Measurements from ENCODE around the gene BAD. TPM values are rescaled to one million over a fixed set of nuclear protein-coding genes. Genes with fewer than 3 reads are reported as not detected.
A peak's percentile ranks its signal among the peaks of the same experiment; 100 is the strongest.

BAD gene
- total and polyA plus RNA-seq, 8 donors, result 45.0 to 71.4 (median 55.1) TPM

DNA sequence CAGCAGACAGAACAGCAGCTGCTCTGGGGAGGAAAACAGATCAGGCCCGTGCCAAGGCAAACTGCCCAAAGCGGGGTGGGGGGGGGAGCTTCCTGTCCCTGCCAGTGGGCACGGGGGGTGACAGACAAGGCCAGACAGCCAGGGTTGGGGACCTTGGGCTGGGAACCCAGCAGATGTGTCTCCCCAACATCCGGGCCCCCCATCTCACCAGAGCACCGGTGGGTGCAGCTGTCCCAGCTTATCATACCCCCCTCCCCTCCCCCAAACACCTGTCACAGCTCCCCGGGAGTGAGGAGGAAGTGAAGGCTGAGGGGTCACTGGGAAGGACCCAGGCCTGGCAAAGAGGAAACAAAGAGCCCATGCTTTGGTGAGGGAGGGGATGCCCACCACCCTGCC is 39.1 kb downstream of the BAD start:
- H3K27ac ChIP-seq, result peak overlapping the region; percentile 68 to 71
- H3K9me3 ChIP-seq, result no peaks in the 10 kb centered on the region
- peak overlapping the region; percentile 72 to 77 for H3K4me3 ChIP-seq
- TF ChIP-seq, protein P1, sequence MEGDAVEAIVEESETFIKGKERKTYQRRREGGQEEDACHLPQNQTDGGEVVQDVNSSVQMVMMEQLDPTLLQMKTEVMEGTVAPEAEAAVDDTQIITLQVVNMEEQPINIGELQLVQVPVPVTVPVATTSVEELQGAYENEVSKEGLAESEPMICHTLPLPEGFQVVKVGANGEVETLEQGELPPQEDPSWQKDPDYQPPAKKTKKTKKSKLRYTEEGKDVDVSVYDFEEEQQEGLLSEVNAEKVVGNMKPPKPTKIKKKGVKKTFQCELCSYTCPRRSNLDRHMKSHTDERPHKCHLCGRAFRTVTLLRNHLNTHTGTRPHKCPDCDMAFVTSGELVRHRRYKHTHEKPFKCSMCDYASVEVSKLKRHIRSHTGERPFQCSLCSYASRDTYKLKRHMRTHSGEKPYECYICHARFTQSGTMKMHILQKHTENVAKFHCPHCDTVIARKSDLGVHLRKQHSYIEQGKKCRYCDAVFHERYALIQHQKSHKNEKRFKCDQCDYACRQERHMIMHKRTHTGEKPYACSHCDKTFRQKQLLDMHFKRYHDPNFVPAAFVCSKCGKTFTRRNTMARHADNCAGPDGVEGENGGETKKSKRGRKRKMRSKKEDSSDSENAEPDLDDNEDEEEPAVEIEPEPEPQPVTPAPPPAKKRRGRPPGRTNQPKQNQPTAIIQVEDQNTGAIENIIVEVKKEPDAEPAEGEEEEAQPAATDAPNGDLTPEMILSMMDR (IDR thresholded peaks at IDR 0.05), result no peak
- intact Hi-C loops (cut with DNase I), result no loop called here
- H3K4me1 ChIP-seq, result peaks cover 14 to 58% of the 10 kb centered on the region in 2 donors
- DNase-seq (peak in 1 of 4 donors; percentile 80), ATAC-seq (no peak)
- H3K27me3 ChIP-seq, result no peaks in the 10 kb centered on the region
- H3K36me3 ChIP-seq, result peaks cover 0 to 20% of the 10 kb centered on the region in 2 donors

DNA sequence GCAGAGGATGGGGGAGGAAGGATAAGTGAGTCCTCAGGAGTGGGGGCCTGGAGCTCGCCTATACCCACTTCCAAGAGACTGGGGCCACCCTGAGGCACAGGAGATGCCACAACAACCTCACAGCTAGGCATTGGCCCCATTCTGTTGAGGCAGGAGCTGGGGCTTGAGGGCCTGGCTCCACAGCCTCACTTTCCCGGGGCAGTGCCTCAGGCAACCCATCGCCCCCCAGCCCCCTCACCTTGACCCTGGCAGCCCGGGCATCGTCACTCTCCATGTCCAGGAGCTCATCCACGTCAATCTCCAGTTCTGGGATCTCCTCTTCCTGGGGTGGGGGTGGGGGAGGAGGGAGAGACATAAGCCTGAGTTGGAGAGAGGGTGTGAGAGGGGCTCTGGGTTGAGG is 39.5 kb downstream of the BAD start:
- intact Hi-C loops (cut with DNase I), result no loop called here
- TF ChIP-seq, protein P1 (IDR thresholded peaks at IDR 0.05), result no peak
- H3K27me3 ChIP-seq, result no peaks in the 10 kb centered on the region
- H3K27ac ChIP-seq, result peak overlapping the region; percentile 68 to 71
- DNase-seq (peak in 1 of 4 donors; percentile 57), ATAC-seq (no peak)
- peaks cover 14 to 62% of the 10 kb centered on the region in 2 donors for H3K4me1 ChIP-seq
- H3K9me3 ChIP-seq, result no peaks in the 10 kb centered on the region
- peaks cover 0 to 20% of the 10 kb centered on the region in 2 donors for H3K36me3 ChIP-seq
- H3K4me3 ChIP-seq, result peak overlapping the region in 1 of 2 donors; percentile 77

DNA sequence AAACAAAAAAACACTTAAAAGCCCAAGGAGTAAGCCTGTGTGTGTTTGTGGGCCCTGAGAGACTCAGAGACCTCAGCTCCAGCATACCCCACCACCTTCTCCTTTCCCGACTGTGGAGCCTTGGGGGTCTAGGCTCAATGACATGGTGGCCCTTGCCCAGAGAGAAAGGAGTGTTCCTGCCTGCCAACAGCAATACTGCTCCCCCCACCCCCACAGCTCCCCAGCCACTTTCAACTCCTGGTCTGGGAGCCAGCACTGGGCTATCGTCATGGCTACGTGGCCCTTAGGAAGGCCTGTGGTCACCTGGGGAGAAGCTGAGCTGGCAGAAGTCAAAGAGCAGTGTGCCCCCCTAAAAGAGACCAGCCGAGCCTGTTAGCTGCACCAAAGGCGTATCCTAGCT is 40.4 kb downstream of the BAD start:
- DNase-seq (no peak), ATAC-seq (no peak)
- no peaks in the 10 kb centered on the region for H3K27me3 ChIP-seq
- H3K4me3 ChIP-seq, result no peak overlapping the region
- peaks cover 0 to 20% of the 10 kb centered on the region in 2 donors for H3K36me3 ChIP-seq
- H3K27ac ChIP-seq, result no peak overlapping the region
- intact Hi-C loops (cut with DNase I), result no loop called here
- TF ChIP-seq, protein P1 (IDR thresholded peaks at IDR 0.05), result no peak
- H3K9me3 ChIP-seq, result no peaks in the 10 kb centered on the region
- H3K4me1 ChIP-seq, result peaks cover 14 to 71% of the 10 kb centered on the region in 2 donors

DNA sequence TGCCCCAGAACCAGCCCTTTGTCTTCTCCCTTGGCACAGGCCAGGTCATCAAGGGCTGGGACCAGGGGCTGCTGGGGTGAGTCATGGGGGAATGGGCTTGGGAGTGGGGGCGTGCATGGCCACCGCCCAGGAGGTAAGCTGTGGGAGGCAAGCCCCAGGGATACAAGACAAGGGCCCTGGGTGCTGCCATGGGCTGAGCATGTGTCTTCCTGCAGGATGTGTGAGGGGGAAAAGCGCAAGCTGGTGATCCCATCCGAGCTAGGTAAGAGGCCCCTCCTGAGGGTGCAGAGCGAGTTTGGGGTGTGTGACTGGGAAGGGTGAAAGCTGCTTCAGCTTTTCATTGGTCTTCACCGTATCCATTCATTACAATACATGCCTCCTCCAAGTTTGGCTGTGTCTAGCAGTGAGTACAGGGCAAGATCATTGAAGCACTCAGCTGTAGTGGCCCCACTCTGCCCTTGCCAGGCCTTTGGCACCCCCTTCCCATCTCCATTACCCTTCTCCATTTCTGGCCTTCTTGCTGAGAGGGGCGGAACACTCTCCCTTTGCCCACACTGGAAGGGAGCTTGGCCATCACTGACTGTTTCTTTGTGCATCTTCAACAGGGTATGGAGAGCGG is 41.1 kb downstream of the BAD start:
- Histone ChIP-seq H3K27ac (no peak overlapping the region), H3K9me3 (no peaks in the 10 kb centered on the region), H3K27me3 (no peaks in the 10 kb centered on the region), H3K4me3 (peak overlapping the region in 1 of 2 donors; percentile 82), H3K36me3 (peaks cover 0 to 27% of the 10 kb centered on the region in 2 donors), H3K4me1 (peaks cover 14 to 78% of the 10 kb centered on the region in 2 donors)
- intact Hi-C loops (cut with DNase I), result no loop called here
- ATAC-seq, result no peak
- DNase-seq, result peak in 1 of 4 donors; percentile 49
- TF ChIP-seq, protein P1 (IDR thresholded peaks at IDR 0.05), result no peak

- Histone ChIP-seq H3K4me1 (peaks cover 20 to 82% of the 10 kb centered on the region in 2 donors), H3K27ac (peak overlapping the region; percentile 82 to 98), H3K36me3 (peaks cover 0 to 34% of the 10 kb centered on the region in 2 donors), H3K27me3 (no peaks in the 10 kb centered on the region), H3K9me3 (no peaks in the 10 kb centered on the region), H3K4me3 (peak overlapping the region; percentile 79 to 82)
- TF ChIP-seq, protein P1 (IDR thresholded peaks at IDR 0.05), result no peak
- intact Hi-C loops (cut with DNase I), result no loop called here
- DNase-seq, result peak in 1 of 4 donors; percentile 43
- peak; percentile 4 for ATAC-seq
Measured at GRCh38 chr11:64241491-64242374, 42.7 kb downstream of the BAD start.
